Neuronal stem cell (in vitro differentiated cells): ENCODE data around the gene SETD1B.

ENCODE experiments used
- DNase-seq: peaks from one replicate; pipeline ENCODE4 v3.0.0-alpha.2; 2013; ENCODE audit warnings: low spot score
- H2AFZ ChIP-seq: one replicate; pipeline ENCODE4 v1.6.1; 2013; ENCODE audit warnings: mild to moderate bottlenecking, low read length, inconsistent platforms
- H2AK5ac ChIP-seq: 2 replicates; pipeline ENCODE4 v1.6.1; 2013; ENCODE audit warnings: low read depth, mild to moderate bottlenecking, inconsistent platforms, low read length, moderate library complexity, mixed read lengths
- H2BK120ac ChIP-seq: 2 replicates; pipeline ENCODE4 v1.6.1; 2013; ENCODE audit warnings: low read depth, mild to moderate bottlenecking, inconsistent platforms, low read length, moderate library complexity, mixed read lengths
- H2BK12ac ChIP-seq: one replicate; pipeline ENCODE4 v1.6.1; 2013; ENCODE audit warnings: low read length, inconsistent platforms
- H2BK15ac ChIP-seq: 2 replicates; pipeline ENCODE4 v1.6.1; 2013; ENCODE audit warnings: mild to moderate bottlenecking, low read length, inconsistent platforms, mixed read lengths
- H2BK5ac ChIP-seq: one replicate; pipeline ENCODE4 v1.6.1; 2013; ENCODE audit warnings: inconsistent platforms, mild to moderate bottlenecking, low read length, moderate library complexity
- H3K14ac ChIP-seq: one replicate; pipeline ENCODE4 v1.6.1; 2013; ENCODE audit warnings: low read length, inconsistent platforms
- H3K18ac ChIP-seq: 2 replicates; pipeline ENCODE4 v1.6.1; 2013; ENCODE audit warnings: low read length, inconsistent platforms
- H3K23ac ChIP-seq: 2 replicates; pipeline ENCODE4 v1.6.1; 2013; ENCODE audit warnings: low read depth, mild to moderate bottlenecking, mixed read lengths, low read length, inconsistent platforms; ENCODE audit not compliant: poor library complexity
- H3K27ac ChIP-seq: replicated peaks from 3 replicates; pipeline ENCODE4 v1.5.1; 2013; ENCODE audit warnings: low read length, inconsistent platforms
- H3K27me3 ChIP-seq, 3 experiments: 2 replicates each; pipeline ENCODE4 v1.6.1; 2013; ENCODE audit warnings: low read length in 3 of 3, mild to moderate bottlenecking in 2 of 3, inconsistent platforms in 1 of 3, low read depth in 1 of 3, mixed read lengths in 1 of 3, moderate library complexity in 1 of 3; ENCODE audit not compliant: control insufficient read depth in 3 of 3, insufficient read depth in 3 of 3
- H3K36me3 ChIP-seq, 2 donors: replicated peaks in 1 of 2; 2 replicates each; pipeline ENCODE4 v1.6.1; 2013; ENCODE audit warnings: low read length in 2 of 2; ENCODE audit not compliant: control insufficient read depth in 2 of 2, insufficient read depth in 2 of 2
- H3K4ac ChIP-seq: 2 replicates; pipeline ENCODE4 v1.6.1; 2013; ENCODE audit warnings: inconsistent platforms, mild to moderate bottlenecking, low read length, moderate library complexity
- H3K4me1 ChIP-seq, 2 donors: 1 replicate in 1 of 2; 2 replicates in 1 of 2; pipeline ENCODE4 v1.6.1; 2013; ENCODE audit warnings: low read length in 2 of 2, low read depth in 1 of 2; ENCODE audit not compliant: control insufficient read depth in 2 of 2, insufficient read depth in 1 of 2
- H3K4me2 ChIP-seq: one replicate; pipeline ENCODE4 v1.6.1; 2013; ENCODE audit warnings: mild to moderate bottlenecking, low read length, inconsistent platforms; ENCODE audit not compliant: insufficient read depth, poor library complexity, severe bottlenecking
- H3K4me3 ChIP-seq, 2 donors: 2 replicates each; pipeline ENCODE4 v1.5.1; 2013; ENCODE audit warnings: low read length in 2 of 2, mild to moderate bottlenecking in 2 of 2, inconsistent platforms in 1 of 2, moderate library complexity in 1 of 2
- H3K79me1 ChIP-seq: one replicate; pipeline ENCODE4 v1.6.1; 2013; ENCODE audit warnings: low read depth, mild to moderate bottlenecking, inconsistent platforms, low read length, moderate library complexity
- H3K9ac ChIP-seq: one replicate; pipeline ENCODE4 v1.6.1; 2013; ENCODE audit warnings: mild to moderate bottlenecking, low read depth, low read length, inconsistent platforms; ENCODE audit not compliant: poor library complexity
- H3K9me3 ChIP-seq, 2 donors: replicated peaks in 1 of 2; 2 replicates each; pipeline versions ENCODE3 to v1.6.1; 2013; ENCODE audit warnings: low read length in 2 of 2, mild to moderate bottlenecking in 2 of 2, inconsistent platforms in 1 of 2, low read depth in 1 of 2, mixed read lengths in 1 of 2, moderate library complexity in 1 of 2; ENCODE audit not compliant: control insufficient read depth in 2 of 2, insufficient read depth in 1 of 2
- H4K8ac ChIP-seq: one replicate; pipeline ENCODE4 v1.6.1; 2013; ENCODE audit warnings: low read depth, mild to moderate bottlenecking, inconsistent platforms, low read length, moderate library complexity
- H4K91ac ChIP-seq: one replicate; pipeline ENCODE4 v1.6.1; 2013; ENCODE audit warnings: low read length, low read depth, mild to moderate bottlenecking, inconsistent platforms; ENCODE audit not compliant: poor library complexity
- WGBS, 2 donors: extraction: QIAGEN DNeasy Blood & Tissue Kit; methylation state at CpG; one replicate each; pipeline ENCODE4 v1.1.7; 2013; ENCODE audit warnings: missing lambda C conversion rate in 2 of 2, mixed read lengths in 1 of 2; ENCODE audit not compliant: insufficient read length in 2 of 2, insufficient replicate concordance in 1 of 2; ENCODE audit errors: extremely low coverage in 2 of 2; 5-methylcytosine and 5-hydroxymethylcytosine counted together

The SETD1B gene

DNA sequence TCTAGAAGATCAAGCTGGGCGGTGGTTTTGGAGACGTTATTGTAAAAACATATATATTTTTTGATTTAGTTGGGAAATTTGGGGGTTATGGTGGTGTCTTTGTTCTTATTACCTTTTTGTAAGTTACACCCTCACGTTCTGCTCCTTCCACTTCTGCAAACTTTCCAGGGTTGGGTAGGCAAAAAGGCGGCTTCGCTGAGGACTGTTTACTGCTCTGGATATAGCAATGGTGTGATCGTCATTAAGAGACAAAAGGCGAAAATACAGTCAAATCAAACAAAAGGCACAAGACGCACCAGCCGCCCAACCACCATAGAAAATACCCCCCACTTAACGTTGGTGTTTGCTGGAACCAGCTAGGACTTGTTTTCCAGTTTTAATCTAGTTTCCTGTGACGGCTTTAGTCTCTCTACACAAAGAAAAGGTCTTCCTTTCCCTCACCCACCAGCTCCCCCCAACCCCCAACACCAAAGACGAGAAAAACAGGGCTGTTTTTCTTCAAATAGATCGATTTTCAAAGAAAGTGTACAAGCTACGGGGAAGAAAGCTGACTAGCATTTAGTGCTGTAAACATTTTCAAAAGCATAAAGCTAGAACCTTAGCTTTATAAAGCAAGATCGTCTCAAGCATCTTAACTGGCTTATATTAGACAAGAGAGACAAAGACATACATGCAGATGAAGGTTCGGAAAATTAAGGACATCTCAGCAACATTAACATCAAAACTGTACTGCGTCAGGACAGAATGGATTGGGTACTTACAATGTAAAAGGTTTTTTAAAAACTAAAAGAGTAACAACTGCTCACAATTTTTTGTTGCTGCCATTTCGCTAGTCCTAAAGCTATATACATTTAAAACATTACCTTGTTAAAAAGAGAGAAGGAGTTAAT lies 2.0 kb upstream of the SETD1B start:
- Histone ChIP-seq H3K36me3 (peaks cover 11 to 42% of the 10 kb centered on the region in 2 donors), H3K23ac (no peak overlapping the region), H2AK5ac (no peak overlapping the region), H3K27ac (peak overlapping the region; percentile 85), H2AFZ (no peak overlapping the region), H3K4me2 (peak overlapping the region; percentile 72), H2BK5ac (peak overlapping the region; percentile 4), H3K14ac (no peak overlapping the region), H3K9me3 (no peaks in the 10 kb centered on the region), H3K4me1 (peaks cover 30 to 38% of the 10 kb centered on the region in 2 donors), H3K4ac (no peak overlapping the region), H3K27me3 (no peaks in the 10 kb centered on the region), H3K79me1 (peaks cover 20% of the 10 kb centered on the region), H3K9ac (peak overlapping the region; percentile 66), H2BK15ac (no peak overlapping the region), H4K91ac (no peak overlapping the region), H3K18ac (peak overlapping the region; percentile 99), H3K4me3 (peak overlapping the region; percentile 56 to 92), H2BK12ac (no peak overlapping the region), H4K8ac (no peak overlapping the region), H2BK120ac (no peak overlapping the region)
- no peak for DNase-seq
- 100% methylated on average over 1 of the region's 18 CpGs; no CpG with 5 or more reads in 1 of the 2 donors for WGBS, 2 donors

DNA sequence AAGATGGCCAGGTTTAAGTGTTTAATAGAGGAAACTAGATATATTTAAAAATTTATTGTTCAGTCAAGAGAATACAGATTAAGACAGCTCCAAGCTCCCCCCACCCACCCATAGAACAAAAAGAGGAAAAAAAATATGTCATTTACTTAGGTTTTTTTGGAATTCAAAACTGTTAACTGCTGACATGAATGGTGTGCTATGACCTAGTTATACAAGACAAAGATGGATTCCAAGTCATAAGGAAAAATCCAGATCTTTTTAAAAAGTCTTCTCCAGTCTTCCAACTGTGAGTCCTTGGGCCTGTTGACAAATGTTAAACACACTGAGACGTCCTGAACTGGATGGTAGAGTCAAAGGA lies 1.3 kb upstream of the SETD1B start:
- H3K4me1 ChIP-seq = peaks cover 26 to 36% of the 10 kb centered on the region in 2 donors
- peak overlapping the region; percentile 98 for H3K27ac ChIP-seq
- H3K4me3 ChIP-seq = peak overlapping the region; percentile 56 to 83
- H3K9me3 ChIP-seq = no peaks in the 10 kb centered on the region
- peaks cover 21% of the 10 kb centered on the region for H3K79me1 ChIP-seq
- H2AFZ ChIP-seq = no peak overlapping the region
- no peak overlapping the region for H3K18ac ChIP-seq
- H2AK5ac ChIP-seq = no peak overlapping the region
- no peak overlapping the region for H4K8ac ChIP-seq
- H3K9ac ChIP-seq = peak overlapping the region; percentile 64
- H3K4me2 ChIP-seq = peak overlapping the region; percentile 98
- H2BK120ac ChIP-seq = no peak overlapping the region
- no peak overlapping the region for H2BK5ac ChIP-seq
- no peak overlapping the region for H2BK15ac ChIP-seq
- no peak overlapping the region for H4K91ac ChIP-seq
- DNase-seq = no peak
- no peak overlapping the region for H2BK12ac ChIP-seq
- WGBS, 2 donors = no CpG with 5 or more reads among the region's 1 CpG
- H3K23ac ChIP-seq = no peak overlapping the region
- no peak overlapping the region for H3K4ac ChIP-seq
- H3K27me3 ChIP-seq = no peaks in the 10 kb centered on the region
- no peak overlapping the region for H3K14ac ChIP-seq
- H3K36me3 ChIP-seq = peaks cover 12 to 41% of the 10 kb centered on the region in 2 donors

DNA sequence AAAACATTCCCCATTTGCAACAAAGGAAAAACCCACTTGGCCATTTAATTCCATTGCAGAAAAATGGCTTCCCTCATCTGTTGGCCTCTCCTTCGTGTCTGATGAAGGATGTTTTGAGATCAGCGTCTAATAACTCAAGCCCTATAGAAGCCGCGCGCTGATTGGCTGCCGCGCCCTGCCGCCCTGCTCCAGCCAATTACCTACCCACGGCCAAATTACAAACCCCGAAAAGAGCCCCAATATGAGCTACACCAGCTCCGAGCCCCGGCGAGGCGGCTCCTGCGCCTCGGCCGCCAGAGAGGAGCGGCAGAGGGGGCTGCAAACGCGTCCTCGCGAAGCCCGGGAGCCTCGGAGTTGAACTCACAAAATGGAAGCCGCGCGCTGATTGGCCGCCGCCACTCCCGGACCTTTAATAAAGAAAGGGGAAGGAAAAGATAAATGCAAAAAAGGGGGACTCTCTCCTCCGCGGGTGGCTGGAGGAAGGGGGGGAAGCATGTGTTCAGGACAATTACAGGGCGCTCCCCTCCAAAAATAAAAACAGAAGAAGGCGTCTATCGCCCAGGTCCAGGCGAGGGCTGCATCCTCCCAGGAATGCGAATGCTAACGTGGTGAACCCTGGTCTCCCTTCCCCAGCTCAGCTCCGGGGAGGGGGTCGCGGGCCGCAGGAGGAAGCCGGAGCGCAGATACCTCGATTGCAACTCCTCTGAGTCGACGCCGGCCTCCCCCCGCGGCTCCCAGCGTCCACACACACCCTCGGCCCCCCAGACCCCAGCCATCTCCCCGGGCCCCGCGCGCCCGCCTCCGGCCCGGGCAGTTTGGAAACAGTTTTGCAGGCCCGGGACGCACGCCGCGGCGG lies 738 bp upstream of the SETD1B start:
- whole genome bisulfite sequencing, 2 donors = no CpG with 5 or more reads among the region's 65 CpGs
- Histone ChIP-seq H3K4ac (peak overlapping the region; percentile 84), H3K23ac (peak overlapping the region; percentile 57), H3K27me3 (no peaks in the 10 kb centered on the region), H3K4me1 (peaks cover 20 to 33% of the 10 kb centered on the region in 2 donors), H3K9me3 (no peaks in the 10 kb centered on the region), H2AFZ (peak overlapping the region; percentile 86), H3K14ac (no peak overlapping the region), H2BK15ac (no peak overlapping the region), H3K18ac (peak overlapping the region; percentile 97), H2BK12ac (no peak overlapping the region), H4K91ac (no peak overlapping the region), H3K36me3 (peaks cover 15 to 41% of the 10 kb centered on the region in 2 donors), H4K8ac (no peak overlapping the region), H3K4me2 (peak overlapping the region; percentile 98), H3K79me1 (peaks cover 21% of the 10 kb centered on the region), H3K27ac (peak overlapping the region; percentile 98), H2BK120ac (peak overlapping the region; percentile 99), H3K4me3 (peak overlapping the region; percentile 56 to 83), H2BK5ac (peak overlapping the region; percentile 80), H3K9ac (peak overlapping the region; percentile 90), H2AK5ac (peak overlapping the region; percentile 94)
- DNase-seq = peak; percentile 89
